Measurements from ENCODE around the gene HSD11B2.

The HSD11B2 gene

DNA sequence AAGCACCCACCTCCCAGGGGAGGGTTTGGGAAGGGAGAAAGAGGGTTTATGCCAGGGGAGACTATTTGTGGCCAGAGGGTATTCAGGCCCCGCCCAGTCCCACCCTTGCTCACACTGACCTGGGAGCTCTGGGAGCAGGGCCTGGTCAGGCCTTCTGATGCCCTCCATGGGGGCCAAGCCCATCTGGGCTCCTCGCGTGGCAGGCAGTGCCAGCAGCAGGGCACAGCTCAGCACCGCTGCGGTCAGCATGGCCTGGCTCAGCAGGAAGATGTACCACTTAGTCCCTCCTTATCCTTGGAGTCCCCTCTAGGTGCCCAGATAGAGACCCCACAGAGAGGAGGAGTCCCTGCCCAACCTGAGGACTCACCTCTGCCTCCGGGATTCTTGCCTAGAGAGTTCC is 52.2 kb downstream of the HSD11B2 start, which contains the start of gene AGRP:
TSS of gene AGRP (minus strand) at position 398 of the 400 bp plus-strand sequence. CDS start at position 249, 149 bp downstream.
- no peak within 1 kb of the TSS for H3K27ac ChIP-seq (ENCODE audit: low read depth, low read length)
- H3K9me3 ChIP-seq (ENCODE audit: control insufficient read depth in 5 of 5, low read length in 5 of 5), result no peaks in the 10 kb centered on the region
- H3K4me1 ChIP-seq (ENCODE audit: control insufficient read depth in 5 of 5, insufficient read depth in 5 of 5, low read length in 5 of 5), result peaks cover 2 to 52% (median 43%) of the 10 kb centered on the region in 5 donors
- peak within 1 kb of the TSS; percentile 22 to 98 (median 94) for H3K4me3 ChIP-seq (ENCODE audit: low read depth in 1 of 5, low read length in 5 of 5)
- peak within 1 kb of the TSS in 3 of 5 donors; percentile 76 to 80 (median 79) for H3K9ac ChIP-seq (ENCODE audit: low read length in 5 of 5)
- peaks cover 0 to 14% (median 7%) of the 10 kb centered on the region in 5 donors for H3K36me3 ChIP-seq (ENCODE audit: control insufficient read depth in 5 of 5, insufficient read depth in 5 of 5, low read length in 5 of 5)
- no peaks in the 10 kb centered on the region for H3K27me3 ChIP-seq (ENCODE audit: control insufficient read depth in 5 of 5, insufficient read depth in 4 of 5, low read length in 5 of 5)

DNA sequence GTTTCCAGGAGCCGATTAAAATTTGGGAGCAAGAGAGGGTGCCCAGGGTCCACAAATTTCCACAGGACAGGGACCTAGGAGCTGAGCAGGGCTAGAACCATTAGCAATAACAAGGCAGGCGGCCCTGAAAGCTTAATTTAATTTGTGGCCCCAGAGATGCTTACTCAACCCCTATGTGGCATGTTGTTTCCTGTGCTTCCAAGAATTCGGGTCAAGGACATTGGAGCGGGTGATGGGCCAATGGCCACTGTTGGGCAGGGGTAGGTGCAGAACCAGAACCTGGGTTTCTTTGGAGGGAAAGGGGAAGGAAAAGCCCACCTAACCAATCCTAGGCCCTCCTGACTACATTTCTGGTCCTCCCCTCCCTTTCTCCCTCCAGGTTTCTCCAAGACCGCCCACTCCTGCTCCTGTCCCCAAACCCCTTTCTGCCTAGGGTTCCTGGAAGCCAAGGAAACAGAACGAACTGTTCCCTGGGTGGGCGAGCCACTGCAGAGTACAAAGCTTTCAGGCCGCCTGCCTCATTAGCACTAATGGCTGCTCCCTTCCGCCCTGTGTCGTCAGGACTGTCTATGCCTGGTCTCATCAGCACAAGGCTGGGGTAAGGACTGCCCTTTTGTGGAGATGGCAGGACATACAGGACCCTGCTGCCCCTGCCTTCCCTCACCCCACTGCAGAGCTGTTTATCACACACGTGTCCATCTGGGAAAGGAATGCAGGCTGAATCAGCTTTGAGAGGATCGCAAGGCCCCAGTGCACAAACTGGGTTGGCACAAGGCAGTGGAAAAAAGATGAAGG is 53.0 kb downstream of the HSD11B2 start:
- Histone ChIP-seq H3K4me1 (ENCODE audit: control insufficient read depth in 5 of 5, insufficient read depth in 5 of 5, low read length in 5 of 5) (peaks cover 2 to 50% (median 42%) of the 10 kb centered on the region in 5 donors), H3K4me3 (ENCODE audit: low read depth in 1 of 5, low read length in 5 of 5) (no peak overlapping the region), H3K9ac (ENCODE audit: low read length in 5 of 5) (peak overlapping the region in 1 of 5 donors; percentile 11), H3K9me3 (ENCODE audit: control insufficient read depth in 5 of 5, low read length in 5 of 5) (no peaks in the 10 kb centered on the region), H3K27ac (ENCODE audit: low read depth, low read length) (no peak overlapping the region), H3K27me3 (ENCODE audit: control insufficient read depth in 5 of 5, insufficient read depth in 4 of 5, low read length in 5 of 5) (no peaks in the 10 kb centered on the region), H3K36me3 (ENCODE audit: control insufficient read depth in 5 of 5, insufficient read depth in 5 of 5, low read length in 5 of 5) (peaks cover 0 to 14% (median 7%) of the 10 kb centered on the region in 5 donors)

DNA sequence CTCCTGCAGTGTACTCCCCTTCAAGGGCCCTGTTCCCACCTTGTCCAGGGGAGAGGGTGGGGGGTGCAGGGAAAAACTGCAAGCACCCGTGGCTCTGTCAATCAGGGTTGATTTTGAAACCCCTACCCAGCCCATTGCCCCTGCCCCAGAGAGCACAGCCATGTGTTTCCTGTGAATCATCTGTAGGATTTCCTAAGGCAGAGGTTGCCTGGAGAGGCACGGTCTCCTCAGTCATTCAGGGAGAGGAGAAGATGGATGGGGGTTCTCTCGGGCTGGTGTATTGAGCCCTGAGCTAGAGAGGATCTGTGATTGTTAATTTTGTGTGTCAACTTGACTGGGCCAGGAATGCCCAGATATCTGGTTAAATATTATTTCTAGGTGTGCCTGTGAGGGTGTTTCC is 55.9 kb downstream of the HSD11B2 start:
- no peaks in the 10 kb centered on the region for H3K9me3 ChIP-seq (ENCODE audit: control insufficient read depth in 5 of 5, low read length in 5 of 5)
- no peak overlapping the region for H3K27ac ChIP-seq (ENCODE audit: low read depth, low read length)
- peaks cover 3 to 40% (median 36%) of the 10 kb centered on the region in 5 donors for H3K4me1 ChIP-seq (ENCODE audit: control insufficient read depth in 5 of 5, insufficient read depth in 5 of 5, low read length in 5 of 5)

More for the DNA sequence above, 55.9 kb downstream of the HSD11B2 start:
- Histone ChIP-seq H3K9ac (ENCODE audit: low read length in 5 of 5) (peak overlapping the region in 1 of 5 donors; percentile 14), H3K4me3 (ENCODE audit: low read depth in 1 of 5, low read length in 5 of 5) (no peak overlapping the region), H3K27me3 (ENCODE audit: control insufficient read depth in 5 of 5, insufficient read depth in 4 of 5, low read length in 5 of 5) (no peaks in the 10 kb centered on the region), H3K36me3 (ENCODE audit: control insufficient read depth in 5 of 5, insufficient read depth in 5 of 5, low read length in 5 of 5) (peaks cover 0 to 14% (median 7%) of the 10 kb centered on the region in 5 donors)

Measured in subcutaneous abdominal adipose tissue (tissue), 5 donors.